H9 (cell line): Measurements from ENCODE around the gene PTPRN2. TPM values are rescaled to one million over a fixed set of nuclear protein-coding genes. Genes with fewer than 3 reads are reported as not detected.

Experiments used
- DNase-seq: peaks from one replicate; pipeline ENCODE4 v3.0.0-alpha.2; 2017
- H2AFZ ChIP-seq: one replicate; pipeline ENCODE4 v1.6.1; 2013; ENCODE audit warnings: mild to moderate bottlenecking, low read length, control low read depth, moderate library complexity
- H2AK5ac ChIP-seq: 2 replicates; pipeline ENCODE4 v1.6.1; 2013; ENCODE audit warnings: low read length, control low read depth, mixed read lengths; ENCODE audit not compliant: insufficient read length
- H2BK120ac ChIP-seq: one replicate; pipeline ENCODE4 v1.6.1; 2013; ENCODE audit warnings: low read depth, mild to moderate bottlenecking, low read length, control low read depth, inconsistent platforms; ENCODE audit not compliant: poor library complexity, severe bottlenecking
- H2BK12ac ChIP-seq: 2 replicates; pipeline ENCODE4 v1.6.1; 2013; ENCODE audit warnings: low read length, control low read depth, mixed read lengths, low read depth; ENCODE audit not compliant: insufficient read length
- H2BK15ac ChIP-seq: 2 replicates; pipeline ENCODE4 v1.6.1; 2013; ENCODE audit warnings: low read depth, low read length, control low read depth
- H2BK20ac ChIP-seq: one replicate; pipeline ENCODE4 v1.6.1; 2013; ENCODE audit warnings: low read depth, mild to moderate bottlenecking, low read length, control low read depth, inconsistent platforms; ENCODE audit not compliant: poor library complexity, severe bottlenecking
- H2BK5ac ChIP-seq: 2 replicates; pipeline ENCODE4 v1.6.1; 2013; ENCODE audit warnings: low read length, control low read depth, mixed read lengths; ENCODE audit not compliant: insufficient read length
- H3K14ac ChIP-seq: 2 replicates; pipeline ENCODE4 v1.6.1; 2013; ENCODE audit warnings: low read length, control low read depth; ENCODE audit not compliant: insufficient read depth
- H3K18ac ChIP-seq: 2 replicates; pipeline ENCODE4 v1.6.1; 2013; ENCODE audit warnings: low read depth, mild to moderate bottlenecking, mixed read lengths, low read length, control low read depth; ENCODE audit not compliant: insufficient read length
- H3K23ac ChIP-seq: 2 replicates; pipeline ENCODE4 v1.6.1; 2013; ENCODE audit warnings: low read length, control low read depth, mixed read lengths, low read depth; ENCODE audit not compliant: insufficient read length
- H3K23me2 ChIP-seq: 2 replicates; pipeline ENCODE4 v1.6.1; 2013; ENCODE audit warnings: low read depth, mild to moderate bottlenecking, mixed read lengths, low read length, control low read depth; ENCODE audit not compliant: insufficient read length, poor library complexity, severe bottlenecking
- H3K27ac ChIP-seq: 2 replicates; pipeline ENCODE4 v1.5.1; 2013; ENCODE audit warnings: low read length, control low read depth, mixed read lengths, low read depth; ENCODE audit not compliant: insufficient read length
- H3K27me3 ChIP-seq: 2 replicates; pipeline ENCODE4 v1.6.1; 2013; ENCODE audit warnings: low read length, control low read depth, inconsistent platforms; ENCODE audit not compliant: insufficient read depth
- H3K4ac ChIP-seq: 2 replicates; pipeline ENCODE4 v1.6.1; 2013; ENCODE audit warnings: low read depth, mild to moderate bottlenecking, control low read depth, inconsistent platforms, low read length, moderate library complexity
- H3K4me1 ChIP-seq: 2 replicates; pipeline ENCODE4 v1.6.1; 2013; ENCODE audit warnings: low read length, control low read depth, inconsistent platforms; ENCODE audit not compliant: insufficient read depth
- H3K4me2 ChIP-seq: 2 replicates; pipeline ENCODE4 v1.6.1; 2013; ENCODE audit warnings: low read length, control low read depth, mixed read lengths; ENCODE audit not compliant: insufficient read length, insufficient read depth
- H3K56ac ChIP-seq: 2 replicates; pipeline ENCODE4 v1.6.1; 2013; ENCODE audit warnings: low read depth, mild to moderate bottlenecking, mixed read lengths, low read length, control low read depth; ENCODE audit not compliant: insufficient read length
- H3K79me1 ChIP-seq: 2 replicates; pipeline ENCODE4 v1.6.1; 2013; ENCODE audit warnings: low read depth, mild to moderate bottlenecking, moderate library complexity, low read length, control low read depth, inconsistent platforms; ENCODE audit not compliant: insufficient read depth, poor library complexity, severe bottlenecking
- H3K79me2 ChIP-seq: 2 replicates; pipeline ENCODE4 v1.6.1; 2013; ENCODE audit warnings: low read length, control low read depth, inconsistent platforms; ENCODE audit not compliant: insufficient read depth
- H3K9ac ChIP-seq: 2 replicates; pipeline ENCODE4 v1.6.1; 2013; ENCODE audit warnings: low read length, control low read depth, mixed read lengths; ENCODE audit not compliant: insufficient read length; ENCODE audit errors: extremely low read depth
- H3K9me3 ChIP-seq: one replicate; pipeline ENCODE4 v1.6.1; 2013; ENCODE audit warnings: low read depth, low read length, inconsistent platforms; ENCODE audit not compliant: control insufficient read depth
- H3T11ph ChIP-seq: one replicate; pipeline ENCODE4 v1.6.1; 2013; ENCODE audit warnings: mild to moderate bottlenecking, low read length, control low read depth, inconsistent platforms
- H4K20me1 ChIP-seq: one replicate; pipeline ENCODE4 v1.6.1; 2013; ENCODE audit not compliant: control insufficient read depth, insufficient read length, insufficient read depth
- H4K5ac ChIP-seq: 2 replicates; pipeline ENCODE4 v1.6.1; 2013; ENCODE audit warnings: low read depth, mild to moderate bottlenecking, mixed read lengths, low read length, control low read depth; ENCODE audit not compliant: insufficient read length
- H4K8ac ChIP-seq: replicated peaks from 2 replicates; pipeline ENCODE4 v1.6.1; 2013; ENCODE audit warnings: low read length, control low read depth, mixed read lengths, low read depth; ENCODE audit not compliant: insufficient read length
- H4K91ac ChIP-seq: 2 replicates; pipeline ENCODE4 v1.6.1; 2013; ENCODE audit warnings: low read depth, mild to moderate bottlenecking, moderate library complexity, mixed read lengths, low read length, control low read depth; ENCODE audit not compliant: insufficient read length
- H3K27ac Mint-ChIP-seq, 3 experiments: 2 replicates in 2 of 3; 3 replicates in 1 of 3; pipeline ENCODE4 v1.8.0; 2020 to 2021; ENCODE audit warnings: mixed read lengths in 3 of 3, mild to moderate bottlenecking in 1 of 3, moderate library complexity in 1 of 3
- H3K27me3 Mint-ChIP-seq: 2 replicates; pipeline ENCODE4 v1.8.0; 2021; ENCODE audit warnings: low read depth, mild to moderate bottlenecking, moderate library complexity, mixed read lengths
- H3K36me3 Mint-ChIP-seq, 3 experiments: 2 replicates in 2 of 3; 3 replicates in 1 of 3; pipeline ENCODE4 v1.8.0; 2020 to 2021; ENCODE audit warnings: low read depth in 3 of 3, mixed read lengths in 3 of 3; ENCODE audit not compliant: insufficient read depth in 1 of 3
- H3K4me1 Mint-ChIP-seq, 2 experiments: 2 replicates each; pipeline ENCODE4 v1.8.0; 2020; ENCODE audit warnings: mixed read lengths in 2 of 2
- H3K4me3 Mint-ChIP-seq, 2 experiments: 2 replicates in 1 of 2; 3 replicates in 1 of 2; pipeline ENCODE4 v1.8.0; 2020 to 2021; ENCODE audit warnings: mild to moderate bottlenecking in 2 of 2, mixed read lengths in 2 of 2, moderate library complexity in 1 of 2
- H3K9me3 Mint-ChIP-seq, 2 experiments: 2 replicates in 1 of 2; 3 replicates in 1 of 2; pipeline ENCODE4 v1.8.0; 2020; ENCODE audit warnings: mild to moderate bottlenecking in 2 of 2, mixed read lengths in 2 of 2, moderate library complexity in 1 of 2
- WGBS: extraction: QIAGEN DNeasy Blood & Tissue Kit; methylation state at CpG from one replicate; pipeline ENCODE4 v1.1.7; 2013; ENCODE audit warnings: missing lambda C conversion rate, low lambda C conversion rate, mixed read lengths; ENCODE audit not compliant: insufficient read length; ENCODE audit errors: extremely low coverage; 5-methylcytosine and 5-hydroxymethylcytosine counted together
- total RNA-seq: library from RNA; stranded (reverse); gene quantifications from 2 replicates; pipeline ENCODE4 v1.2.1, GENCODE V29; 2021
- TF ChIP-seq, protein P1 (sequence below): fragments of 200-600 bp; sonication (generic); conservative IDR thresholded peaks from 3 replicates; pipeline ENCODE4 v1.8.0; 2021; ENCODE audit warnings: antibody characterized with exemption, mild to moderate bottlenecking

PTPRN2 gene
- total RNA-seq, 1 experiment from 2014 or later: 5.2 TPM

DNA sequence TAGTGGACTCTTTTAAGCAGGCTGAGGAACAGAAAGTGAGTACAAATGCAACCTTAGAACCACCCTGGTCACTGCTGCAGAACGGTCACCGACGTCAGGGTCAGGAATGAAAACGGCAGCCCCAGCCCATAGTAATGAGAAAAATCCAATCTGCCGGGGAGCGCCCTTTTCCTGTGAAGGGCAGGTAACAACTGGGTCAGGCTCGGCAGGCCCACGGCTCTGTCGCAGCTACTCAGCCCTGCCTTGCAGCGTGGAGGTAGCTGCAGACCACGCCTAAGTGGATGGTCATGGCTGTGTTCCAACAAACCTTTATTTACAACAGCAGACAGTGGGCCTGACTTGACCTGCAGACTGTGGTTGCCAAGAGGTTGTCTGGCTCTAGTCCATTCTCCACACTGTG, 687.6 kb downstream of the PTPRN2 start:
- H3K14ac ChIP-seq: no peak overlapping the region
- H3K4me3 Mint-ChIP-seq: no peak overlapping the region

More for the DNA sequence above, 687.6 kb downstream of the PTPRN2 start:
- no peaks in the 10 kb centered on the region for H3K23me2 ChIP-seq
- H2BK5ac ChIP-seq: no peak overlapping the region
- H3K23ac ChIP-seq: no peak overlapping the region
- no peak overlapping the region for H2BK15ac ChIP-seq
- no peak overlapping the region for H2BK120ac ChIP-seq
- peaks cover 3% of the 10 kb centered on the region; the same call in 1 of the 2 replicates for H3K4me1 ChIP-seq
- H2BK20ac ChIP-seq: no peak overlapping the region
- Mint-ChIP-seq H3K36me3 (peaks cover 0 to 5% (median 0%) of the 10 kb centered on the region in 3 experiments; a peak in 2 of 7 replicates), H3K27me3 (peaks cover 15% of the 10 kb centered on the region), H3K4me1 (peaks cover 28 to 30% of the 10 kb centered on the region in 2 experiments), H3K9me3 (peaks cover 0 to 2% of the 10 kb centered on the region in 2 experiments; a peak in 1 of 5 replicates), H3K27ac (peak overlapping the region in 1 of 3 experiments; percentile 79; a peak in 3 of 7 replicates)
- no peak overlapping the region for H3K4me2 ChIP-seq
- no peak overlapping the region for H2AFZ ChIP-seq
- H3T11ph ChIP-seq: no peak overlapping the region
- no peak overlapping the region for H4K91ac ChIP-seq
- H3K27ac ChIP-seq: no peak overlapping the region
- H2BK12ac ChIP-seq: no peak overlapping the region
- no peak overlapping the region for H4K5ac ChIP-seq
- H3K9me3 ChIP-seq: no peaks in the 10 kb centered on the region
- no peaks in the 10 kb centered on the region for H3K27me3 ChIP-seq
- no peak overlapping the region for H3K4ac ChIP-seq
- H4K8ac ChIP-seq: no peak overlapping the region
- H3K18ac ChIP-seq: no peak overlapping the region
- H3K79me1 ChIP-seq: no peaks in the 10 kb centered on the region
- TF ChIP-seq, protein P1, sequence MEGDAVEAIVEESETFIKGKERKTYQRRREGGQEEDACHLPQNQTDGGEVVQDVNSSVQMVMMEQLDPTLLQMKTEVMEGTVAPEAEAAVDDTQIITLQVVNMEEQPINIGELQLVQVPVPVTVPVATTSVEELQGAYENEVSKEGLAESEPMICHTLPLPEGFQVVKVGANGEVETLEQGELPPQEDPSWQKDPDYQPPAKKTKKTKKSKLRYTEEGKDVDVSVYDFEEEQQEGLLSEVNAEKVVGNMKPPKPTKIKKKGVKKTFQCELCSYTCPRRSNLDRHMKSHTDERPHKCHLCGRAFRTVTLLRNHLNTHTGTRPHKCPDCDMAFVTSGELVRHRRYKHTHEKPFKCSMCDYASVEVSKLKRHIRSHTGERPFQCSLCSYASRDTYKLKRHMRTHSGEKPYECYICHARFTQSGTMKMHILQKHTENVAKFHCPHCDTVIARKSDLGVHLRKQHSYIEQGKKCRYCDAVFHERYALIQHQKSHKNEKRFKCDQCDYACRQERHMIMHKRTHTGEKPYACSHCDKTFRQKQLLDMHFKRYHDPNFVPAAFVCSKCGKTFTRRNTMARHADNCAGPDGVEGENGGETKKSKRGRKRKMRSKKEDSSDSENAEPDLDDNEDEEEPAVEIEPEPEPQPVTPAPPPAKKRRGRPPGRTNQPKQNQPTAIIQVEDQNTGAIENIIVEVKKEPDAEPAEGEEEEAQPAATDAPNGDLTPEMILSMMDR: no peak
- no CpG with 5 or more reads among the region's 11 CpGs for WGBS
- H4K20me1 ChIP-seq: no peaks in the 10 kb centered on the region
- no peak overlapping the region for H2AK5ac ChIP-seq
- H3K79me2 ChIP-seq: no peaks in the 10 kb centered on the region
- H3K56ac ChIP-seq: no peak overlapping the region
- DNase-seq: no peak
- no peak overlapping the region for H3K9ac ChIP-seq
